ENCODE data around the gene HAO2.

Gene HAO2

DNA sequence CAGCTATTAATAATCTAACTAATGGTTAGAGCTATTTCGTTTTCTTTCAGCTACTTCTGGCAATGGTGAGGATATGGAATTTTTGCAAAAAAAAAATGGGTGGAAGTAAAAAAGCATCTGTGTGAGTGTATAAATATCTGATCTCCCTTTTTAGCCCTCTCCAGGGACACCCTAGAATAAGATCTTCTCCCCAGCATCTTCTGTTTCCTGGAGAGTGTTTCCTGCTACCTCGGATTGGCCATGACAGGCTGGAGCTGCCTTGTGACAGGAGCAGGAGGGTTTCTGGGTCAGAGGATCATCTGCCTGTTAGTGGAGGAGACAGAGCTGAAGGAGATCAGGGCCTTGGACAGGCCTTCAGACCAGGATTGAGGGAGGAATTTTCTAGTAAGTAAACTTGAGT, 70.2 kb downstream of the HAO2 start:
- no peak for DNase-seq (ENCODE audit: low read depth in 2 of 2)

DNA sequence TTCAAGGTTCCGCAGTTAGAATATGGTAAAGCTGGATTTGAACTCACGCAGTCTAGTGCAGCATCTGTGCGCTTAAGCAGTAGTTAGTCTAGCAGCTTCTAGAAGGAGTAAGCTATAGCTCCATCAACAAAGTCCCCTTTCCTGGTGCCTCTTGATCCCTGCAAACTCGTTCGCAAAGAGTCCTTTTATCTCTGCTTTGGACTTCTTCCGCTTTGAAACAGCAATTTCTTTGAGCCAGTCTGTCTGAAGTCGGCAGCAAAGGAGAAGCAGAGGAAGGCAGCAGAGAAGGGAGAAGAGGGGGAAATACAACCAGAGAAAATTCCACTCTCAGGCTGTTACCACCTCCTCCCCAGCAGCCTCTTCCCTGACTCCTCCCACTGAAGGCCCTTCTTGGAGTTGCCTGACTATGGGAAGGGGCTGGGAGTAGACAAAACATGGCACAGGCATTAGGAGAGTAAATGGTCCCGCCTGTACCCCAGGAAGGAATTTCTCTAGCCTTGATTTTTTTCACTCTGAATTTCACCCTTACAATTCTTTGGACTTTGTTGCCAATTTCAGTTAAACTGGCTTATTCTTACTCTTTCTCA, 72.2 kb downstream of the HAO2 start:
- DNase-seq (ENCODE audit: low read depth in 2 of 2), result no peak

- DNase-seq (ENCODE audit: low read depth in 2 of 2), result no peak
Observed at GRCh38 chr1:119442756-119443155, 74.2 kb downstream of the HAO2 start.
